Measurements from ENCODE around the gene CDC42EP3.

CDC42EP3 gene

DNA sequence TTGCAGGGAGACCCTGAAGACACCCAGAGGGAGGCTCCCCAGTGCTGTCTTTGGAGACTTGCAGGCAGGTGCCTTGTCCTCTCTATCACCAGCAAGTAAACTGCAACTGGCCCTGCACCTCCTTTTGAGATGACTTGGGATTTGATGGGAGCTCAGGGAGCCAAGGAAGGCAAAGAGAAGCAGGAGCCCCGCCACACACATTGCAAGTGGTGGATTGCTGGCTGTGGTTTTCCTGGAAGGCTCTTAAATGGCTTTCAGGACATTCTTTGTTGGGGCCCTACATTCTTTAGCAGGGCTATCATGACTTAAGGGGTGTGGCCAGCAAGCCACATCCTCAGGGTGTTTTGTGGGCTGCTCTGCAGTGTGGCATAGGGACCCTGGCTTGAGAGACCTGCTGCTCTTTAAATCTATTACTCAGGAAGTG is 39.9 kb upstream of the CDC42EP3 start:
- TF ChIP-seq, protein P1, sequence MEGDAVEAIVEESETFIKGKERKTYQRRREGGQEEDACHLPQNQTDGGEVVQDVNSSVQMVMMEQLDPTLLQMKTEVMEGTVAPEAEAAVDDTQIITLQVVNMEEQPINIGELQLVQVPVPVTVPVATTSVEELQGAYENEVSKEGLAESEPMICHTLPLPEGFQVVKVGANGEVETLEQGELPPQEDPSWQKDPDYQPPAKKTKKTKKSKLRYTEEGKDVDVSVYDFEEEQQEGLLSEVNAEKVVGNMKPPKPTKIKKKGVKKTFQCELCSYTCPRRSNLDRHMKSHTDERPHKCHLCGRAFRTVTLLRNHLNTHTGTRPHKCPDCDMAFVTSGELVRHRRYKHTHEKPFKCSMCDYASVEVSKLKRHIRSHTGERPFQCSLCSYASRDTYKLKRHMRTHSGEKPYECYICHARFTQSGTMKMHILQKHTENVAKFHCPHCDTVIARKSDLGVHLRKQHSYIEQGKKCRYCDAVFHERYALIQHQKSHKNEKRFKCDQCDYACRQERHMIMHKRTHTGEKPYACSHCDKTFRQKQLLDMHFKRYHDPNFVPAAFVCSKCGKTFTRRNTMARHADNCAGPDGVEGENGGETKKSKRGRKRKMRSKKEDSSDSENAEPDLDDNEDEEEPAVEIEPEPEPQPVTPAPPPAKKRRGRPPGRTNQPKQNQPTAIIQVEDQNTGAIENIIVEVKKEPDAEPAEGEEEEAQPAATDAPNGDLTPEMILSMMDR (IDR thresholded peaks at IDR 0.05; ENCODE audit: extremely low read depth, insufficient read depth, missing control alignments), result no peak
- DNase-seq (ENCODE audit: low spot score), result no peak
- in situ Hi-C loops (cut with MboI; ENCODE audit: low pct_unique_long_range_greater_than_20kb, low sequenced_read_pairs, unreplicated experiment), result no loop called here

DNA sequence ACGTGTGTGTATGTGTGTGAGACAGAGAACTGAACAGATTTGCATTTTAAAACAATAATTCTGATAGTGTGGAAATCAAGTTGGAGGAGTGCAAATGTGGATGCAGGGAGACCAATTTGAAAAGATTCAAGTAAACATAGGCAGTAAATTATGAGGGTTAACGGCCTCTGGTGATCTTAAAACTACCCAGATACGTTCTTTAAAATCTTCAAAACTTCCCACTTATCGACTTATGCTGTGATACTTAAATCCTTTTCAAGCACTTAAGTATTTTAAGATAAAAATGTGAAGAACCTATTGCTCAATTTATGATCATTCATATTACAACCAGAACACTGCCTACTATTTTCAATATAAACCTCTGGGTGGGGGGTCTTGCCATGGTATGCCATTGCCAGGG is 37.7 kb upstream of the CDC42EP3 start:
- no peak for DNase-seq (ENCODE audit: low spot score)
- TF ChIP-seq, protein P1 (IDR thresholded peaks at IDR 0.05; ENCODE audit: extremely low read depth, insufficient read depth, missing control alignments), result no peak
- in situ Hi-C loops (cut with MboI; ENCODE audit: low pct_unique_long_range_greater_than_20kb, low sequenced_read_pairs, unreplicated experiment), result no loop called here

DNA sequence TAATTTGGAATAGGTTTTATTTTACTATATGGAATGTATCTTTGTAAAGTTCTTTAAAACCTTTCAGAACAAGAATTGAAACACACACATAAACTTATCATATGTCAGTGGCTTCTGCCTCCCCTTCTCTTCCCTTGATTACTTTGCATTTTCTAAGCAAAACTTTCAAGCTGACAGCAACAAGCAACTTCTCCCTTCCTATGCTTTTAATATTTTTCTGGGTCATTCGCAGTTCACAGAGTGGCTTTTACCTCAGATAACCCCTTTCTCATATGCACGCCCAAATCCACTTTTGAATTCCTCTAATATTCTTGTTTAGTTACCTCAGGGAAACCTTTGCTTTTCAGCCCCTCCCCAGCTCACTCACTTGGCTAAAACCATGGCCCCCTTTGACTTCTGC is 36.7 kb upstream of the CDC42EP3 start:
- in situ Hi-C loops (cut with MboI; ENCODE audit: low pct_unique_long_range_greater_than_20kb, low sequenced_read_pairs, unreplicated experiment), result no loop called here
- TF ChIP-seq, protein P1 (IDR thresholded peaks at IDR 0.05; ENCODE audit: extremely low read depth, insufficient read depth, missing control alignments), result no peak
- no peak for DNase-seq (ENCODE audit: low spot score)

DNA sequence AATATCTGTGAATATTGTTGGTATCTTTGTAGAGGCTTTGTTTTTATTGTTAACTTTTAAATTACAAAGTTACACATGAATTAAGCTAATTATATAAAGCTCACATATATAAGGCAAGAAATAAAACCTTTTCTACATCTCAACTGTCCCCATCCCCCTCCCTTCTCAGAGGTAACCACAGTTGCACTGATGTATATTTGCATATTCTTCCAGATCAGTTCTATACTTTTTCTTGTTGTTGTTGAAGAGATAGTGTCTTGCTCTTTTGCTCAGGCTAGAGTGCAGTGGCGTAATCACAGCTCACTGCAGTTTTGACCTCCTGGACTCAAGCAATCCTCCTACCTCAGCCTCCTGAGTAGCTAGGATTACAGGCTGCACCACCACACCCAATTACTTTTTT is 36.0 kb upstream of the CDC42EP3 start:
- in situ Hi-C loops (cut with MboI; ENCODE audit: low pct_unique_long_range_greater_than_20kb, low sequenced_read_pairs, unreplicated experiment), result no loop called here

DNA sequence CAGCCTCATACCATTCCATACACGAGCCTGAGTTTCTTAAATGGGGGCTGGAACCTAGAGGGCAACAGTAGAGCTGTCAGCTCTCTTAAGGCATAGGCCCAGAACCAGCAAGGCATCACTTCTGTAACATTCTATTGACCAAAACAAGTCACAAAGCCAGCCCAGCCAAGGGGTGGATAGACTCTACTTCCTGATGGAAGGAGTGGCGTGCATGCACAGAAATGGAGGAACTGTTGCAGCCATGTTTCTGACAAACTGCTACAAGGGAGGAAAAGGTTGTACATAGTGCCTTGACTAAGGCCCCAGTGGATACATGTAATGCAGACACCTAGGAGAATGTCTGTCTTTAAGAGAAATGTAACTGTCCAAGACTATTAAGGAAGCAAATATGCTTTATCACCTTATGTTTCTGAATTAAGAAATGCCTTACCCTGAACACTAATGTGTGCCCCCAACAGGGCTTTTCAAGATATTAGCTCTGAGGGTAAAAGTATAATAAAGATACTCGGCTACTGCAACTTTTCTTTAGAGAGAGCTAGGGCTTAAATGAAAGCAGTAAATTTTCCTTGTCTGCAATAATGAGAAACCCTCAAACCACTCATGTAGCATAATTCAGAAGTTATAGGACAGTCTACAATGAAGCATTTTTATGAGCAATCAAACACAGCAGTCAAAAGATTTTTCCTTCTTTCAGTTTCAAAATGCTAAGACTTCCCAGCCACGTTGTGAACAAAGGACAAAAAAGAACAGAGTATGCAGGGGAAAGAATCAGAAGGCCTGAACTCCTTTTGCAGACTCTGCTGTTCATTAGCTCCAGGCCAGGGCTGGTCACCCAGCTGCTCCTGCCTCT is 35.1 kb upstream of the CDC42EP3 start:
- TF ChIP-seq, protein P1 (IDR thresholded peaks at IDR 0.05; ENCODE audit: extremely low read depth, insufficient read depth, missing control alignments), result no peak
- in situ Hi-C loops (cut with MboI; ENCODE audit: low pct_unique_long_range_greater_than_20kb, low sequenced_read_pairs, unreplicated experiment), result no loop called here
- no peak for DNase-seq (ENCODE audit: low spot score)

More for the DNA sequence above, 36.0 kb upstream of the CDC42EP3 start:
- TF ChIP-seq, protein P1 (IDR thresholded peaks at IDR 0.05; ENCODE audit: extremely low read depth, insufficient read depth, missing control alignments), result no peak
- DNase-seq (ENCODE audit: low spot score), result no peak

DNA sequence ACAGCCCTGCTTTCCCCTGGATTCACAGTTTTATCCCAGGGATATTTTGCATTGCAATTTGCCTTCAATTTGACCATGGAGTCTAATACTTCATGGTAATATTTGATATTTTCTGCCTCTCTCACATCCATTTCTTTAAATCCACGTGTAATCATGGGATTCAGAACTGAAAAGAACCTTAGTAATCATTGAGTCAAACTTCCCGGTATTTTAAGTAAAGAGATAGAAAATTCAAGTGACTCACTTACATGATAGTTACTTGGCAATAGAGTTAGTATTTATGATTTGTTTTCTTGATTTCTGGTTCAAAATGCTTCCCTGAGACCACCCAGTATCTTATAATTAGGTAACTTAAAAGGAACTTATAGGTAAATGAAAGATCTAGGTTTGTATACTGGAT is 33.7 kb upstream of the CDC42EP3 start:
- in situ Hi-C loops (cut with MboI; ENCODE audit: low pct_unique_long_range_greater_than_20kb, low sequenced_read_pairs, unreplicated experiment), result no loop called here
- DNase-seq (ENCODE audit: low spot score), result no peak
- TF ChIP-seq, protein P1 (IDR thresholded peaks at IDR 0.05; ENCODE audit: extremely low read depth, insufficient read depth, missing control alignments), result no peak
